B cell (primary cell): ENCODE measurements around the gene NEUROD2. TPM values are rescaled to one million over a fixed set of nuclear protein-coding genes. Genes with fewer than 3 reads are reported as not detected.

Experiments used
- ATAC-seq: fragments of 200-7000 bp; cut with Tn5 transposase; one replicate; pipeline ENCODE4 v1.10.0; 2021; ENCODE audit warnings: low read depth, mild to moderate bottlenecking, moderate number of reproducible peaks, moderate library complexity
- CTCF ChIA-PET: fragments of 350-600 bp; sonication (Branson Sonifier 250); formaldehyde crosslinking; loops from one replicate; lab custom pipeline; 2021; ENCODE audit warnings: antibody characterized with exemption, inconsistent platforms; lab: Charles Lee
- POLR2A ChIA-PET: fragments of 350-600 bp; sonication (Branson Sonifier 250); formaldehyde crosslinking; loops from one replicate; lab custom pipeline; 2021; ENCODE audit warnings: antibody characterized with exemption; lab: Charles Lee
- DNase-seq: peaks from one replicate; pipeline ENCODE4 v3.0.0; 2013
- H2AFZ ChIP-seq: 2 replicates; pipeline ENCODE4 v1.6.1; 2012; ENCODE audit warnings: mild to moderate bottlenecking, low read depth, low read length; ENCODE audit not compliant: insufficient read depth, poor library complexity, severe bottlenecking
- H3K27ac ChIP-seq, 2 donors: 1 replicate in 1 of 2; 2 replicates in 1 of 2; pipeline ENCODE4 v1.5.1; 2012 to 2013; ENCODE audit warnings: low read length in 2 of 2, mild to moderate bottlenecking in 2 of 2, moderate library complexity in 1 of 2
- H3K27me3 ChIP-seq, 4 experiments: fragments of 200-600 bp in 1 of 4; sonication (generic) in 1 of 4; replicated peaks in 1 of 4; 1 replicate in 2 of 4; 2 replicates in 2 of 4; pipeline versions ENCODE4 v1.6.1 to v1.7.0; 2013 to 2016; ENCODE audit warnings: low read length in 3 of 4, mild to moderate bottlenecking in 2 of 4, mixed read lengths in 1 of 4, moderate library complexity in 1 of 4; ENCODE audit not compliant: insufficient read depth in 4 of 4, control insufficient read depth in 3 of 4; ENCODE audit errors: control extremely low read depth in 1 of 4
- H3K36me3 ChIP-seq, 2 experiments: replicated peaks in 1 of 2; 1 replicate in 1 of 2; 2 replicates in 1 of 2; pipeline versions ENCODE4 v1.6.1 to v1.7.1; 2013; ENCODE audit warnings: low read length in 1 of 2; ENCODE audit not compliant: insufficient read depth in 2 of 2, control insufficient read depth in 1 of 2; ENCODE audit errors: control extremely low read depth in 1 of 2, extremely low read depth in 1 of 2
- H3K4me1 ChIP-seq, 2 donors: fragments of 200-600 bp in 1 of 2; sonication (generic) in 1 of 2; 1 replicate in 1 of 2; 2 replicates in 1 of 2; pipeline versions ENCODE4 v1.5.1 to v1.6.1; 2013 to 2017; ENCODE audit warnings: low read length in 2 of 2; ENCODE audit not compliant: control insufficient read depth in 2 of 2, insufficient read depth in 2 of 2
- H3K4me2 ChIP-seq: replicated peaks from 2 replicates; pipeline ENCODE3; 2012; ENCODE audit warnings: mild to moderate bottlenecking, low read depth, low read length; ENCODE audit not compliant: poor library complexity, severe bottlenecking
- H3K4me3 ChIP-seq, 5 experiments: fragments of 200-600 bp in 1 of 5; sonication (generic) in 1 of 5; 1 replicate in 3 of 5; 2 replicates in 2 of 5; pipeline versions ENCODE4 v1.5.1 to v1.7.0; 2011 to 2016; ENCODE audit warnings: low read length in 4 of 5, mild to moderate bottlenecking in 4 of 5, low read depth in 2 of 5, control low read depth in 1 of 5, moderate library complexity in 1 of 5; ENCODE audit not compliant: insufficient read depth in 1 of 5; ENCODE audit errors: control extremely low read depth in 1 of 5, extremely low read depth in 1 of 5
- H3K79me2 ChIP-seq: fragments of 200-600 bp; sonication (generic); one replicate; pipeline ENCODE4 v1.6.0; 2016; ENCODE audit warnings: low read length; ENCODE audit not compliant: control insufficient read depth, insufficient read depth
- H3K9ac ChIP-seq: fragments of 200-600 bp; sonication (generic); 2 replicates; pipeline ENCODE4 v1.6.1; 2017; ENCODE audit warnings: mild to moderate bottlenecking, low read length, moderate library complexity
- H3K9me3 ChIP-seq, 3 donors: one replicate each; pipeline versions ENCODE4 v1.6.1 to v1.7.1; 2013; ENCODE audit warnings: low read length in 2 of 3; ENCODE audit not compliant: control insufficient read depth in 2 of 3, insufficient read depth in 1 of 3; ENCODE audit errors: control extremely low read depth in 1 of 3
- H4K20me1 ChIP-seq: 2 replicates; pipeline ENCODE4 v1.6.0; 2012; ENCODE audit warnings: mild to moderate bottlenecking, low read length; ENCODE audit not compliant: insufficient read depth, control insufficient read depth, poor library complexity, severe bottlenecking
- H3K27ac Mint-ChIP-seq: one replicate; pipeline ENCODE4 v1.8.0; 2021; ENCODE audit warnings: mixed read lengths
- H3K27me3 Mint-ChIP-seq: one replicate; pipeline ENCODE4 v1.8.0; 2021; ENCODE audit warnings: mixed read lengths
- H3K4me1 Mint-ChIP-seq: one replicate; pipeline ENCODE4 v1.8.0; 2021; ENCODE audit warnings: mixed read lengths
- H3K4me3 Mint-ChIP-seq: one replicate; pipeline ENCODE4 v1.8.0; 2021; ENCODE audit warnings: mixed read lengths
- H3K9me3 Mint-ChIP-seq: one replicate; pipeline ENCODE4 v1.8.0; 2022; ENCODE audit warnings: mixed read lengths; ENCODE audit not compliant: insufficient read depth
- CTCF ChIP-seq: fragments of 200-600 bp; IDR thresholded peaks from one replicate; pipeline ENCODE4 v1.8.0; 2022; ENCODE audit warnings: antibody characterized with exemption, mild to moderate bottlenecking
- EZH2 ChIP-seq: IDR thresholded peaks from 2 replicates; pipeline ENCODE4 v1.6.1; 2012; ENCODE audit warnings: borderline replicate concordance, low read depth, mild to moderate bottlenecking, moderate library complexity, low read length; ENCODE audit not compliant: insufficient read depth, poor library complexity, severe bottlenecking
- WGBS: methylation state at CpG from one replicate; pipeline ENCODE4 v1.1.5; 2013; ENCODE audit warnings: missing lambda C conversion rate; ENCODE audit not compliant: insufficient coverage; 5-methylcytosine and 5-hydroxymethylcytosine counted together
- intact Hi-C: fragments of 100-400 bp; cut with micrococcal nuclease; formaldehyde crosslinking; loops from one replicate; pipeline ENCODE4 v1.10.0; 2022
- polyA plus RNA-seq: library from polyadenylated mRNA; depleted of rRNA; stranded (reverse); fragments of >200 nt; gene quantifications from 2 replicates; pipeline ENCODE4 v1.2.3, GENCODE V29; 2012
- total RNA-seq, 2 donors: library from RNA; stranded (reverse); fragments of 120-200 nt in 1 of 2; gene quantifications; 1 replicate in 1 of 2; 2 replicates in 1 of 2; pipeline versions ENCODE4 v1.2.3 to v1.2.4, GENCODE V29; 2013 to 2022

The NEUROD2 gene
- total and polyA plus RNA-seq, 2 donors (not counting 1 experiment from before 2014, with no cell fraction given), result 0.04 TPM; not detected in 1

- Histone ChIP-seq H3K79me2 (peaks cover 7% of the 10 kb centered on the region), H3K4me3 (no peak overlapping the region), H3K36me3 (no peaks in the 10 kb centered on the region), H2AFZ (no peak overlapping the region), H4K20me1 (no peaks in the 10 kb centered on the region), H3K27me3 (peaks cover 0 to 38% (median 17%) of the 10 kb centered on the region in 4 experiments), H3K4me1 (peaks cover 36 to 47% of the 10 kb centered on the region in 2 donors), H3K9me3 (no peaks in the 10 kb centered on the region), H3K9ac (no peak overlapping the region), H3K27ac (no peak overlapping the region), H3K4me2 (peak overlapping the region; percentile 50)
- intact Hi-C loops, result loop anchor here (1.0 to 5.0 kb wide), 7 partner anchors 14 to 417 kb away; partner anchors contain the start of genes IKZF3, LRRC3C, MIEN1 and ORMDL3
- Mint-ChIP-seq H3K4me1 (peaks cover 37% of the 10 kb centered on the region), H3K27ac (peak overlapping the region; percentile 56), H3K4me3 (peak overlapping the region; percentile 66), H3K27me3 (peaks cover 13% of the 10 kb centered on the region), H3K9me3 (no peaks in the 10 kb centered on the region)
- ATAC-seq (peak; percentile 76), DNase-seq (peak; percentile 89)
- WGBS, result 10% methylated on average over 14 of the region's 16 CpGs
- CTCF ChIA-PET, result interaction anchor here (0.6 to 13.0 kb wide), 47 partner anchors 9 to 475 kb away, joined by 3 to 262 read pairs (median 6); partner anchors contain the start of genes MIEN1, NEUROD2, PGAP3 and PNMT
- POLR2A ChIA-PET, result interaction anchor here (0.7 to 1.1 kb wide), 6 partner anchors 12 to 357 kb away, joined by 3 to 7 read pairs (median 4); partner anchors contain the start of genes MIEN1 and PSMD3
- no peak for TF ChIP-seq EZH2
- TF ChIP-seq CTCF, result peak; percentile 91
These were observed 15.7 kb upstream of the NEUROD2 start for GRCh38 chr17:39623356-39623950.
